ENCODE measurements around the gene TOR1AIP1.

The TOR1AIP1 gene

DNA sequence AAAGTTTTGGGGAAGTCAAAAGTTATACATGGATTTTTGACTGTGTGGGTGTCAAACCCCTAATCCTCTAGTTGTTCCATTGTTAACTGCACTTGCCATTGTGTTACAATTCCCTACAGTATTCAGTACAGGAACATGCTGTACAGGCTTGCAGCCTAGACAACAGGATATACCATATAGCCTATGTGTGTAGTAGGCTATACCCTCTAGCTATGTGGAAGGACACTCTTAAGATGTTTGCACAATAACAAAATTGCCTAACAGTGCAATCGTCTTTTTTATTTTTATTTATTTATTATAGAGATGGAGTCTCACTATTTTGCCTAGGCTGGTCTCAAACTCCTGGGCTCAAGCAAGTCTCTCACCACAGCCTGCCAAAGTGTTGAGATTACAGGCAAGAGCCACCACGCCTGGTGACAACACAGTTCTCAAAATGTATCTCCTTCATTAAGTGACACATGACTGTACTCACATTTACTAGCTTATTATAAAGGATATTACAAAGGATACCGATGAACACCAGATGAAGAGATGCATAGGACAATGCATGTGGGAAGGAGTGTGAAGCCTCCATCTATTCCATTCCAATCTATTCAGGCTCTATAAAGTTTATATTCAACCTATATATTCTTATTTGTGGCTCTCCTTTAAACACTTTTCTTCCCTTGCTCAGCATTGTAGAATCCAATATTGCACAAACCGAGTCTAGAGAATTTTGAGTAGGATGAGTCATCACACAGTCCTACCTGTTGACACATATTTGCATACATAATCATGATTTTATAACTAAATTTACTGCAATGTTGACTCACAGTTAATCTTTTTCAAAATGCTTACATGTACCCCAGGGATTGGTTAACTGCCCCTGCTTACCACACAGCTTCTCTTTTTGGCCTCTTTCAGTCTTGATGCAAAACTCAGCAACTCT lies 44.1 kb downstream of the TOR1AIP1 start:
- Histone ChIP-seq H3K79me2 (ENCODE audit: insufficient read depth, low read length) (no peaks in the 10 kb centered on the region), H3K4me2 (ENCODE audit: insufficient read depth, low read length) (no peak overlapping the region), H3K27ac (ENCODE audit: low read length) (no peak overlapping the region), H4K20me1 (ENCODE audit: insufficient read depth, low read length) (no peaks in the 10 kb centered on the region), H3K4me1 (ENCODE audit: insufficient read depth, low read length) (no peaks in the 10 kb centered on the region), H3K9ac (ENCODE audit: low read depth, low read length) (no peak overlapping the region), H3K36me3 (ENCODE audit: insufficient read depth, low read length) (peaks cover 5% of the 10 kb centered on the region; the same call in 1 of the 2 replicates), H3K27me3 (ENCODE audit: insufficient read depth, low read length, poor library complexity) (no peaks in the 10 kb centered on the region), H3K4me3 (ENCODE audit: low read depth in 1 of 2, low read length in 2 of 2) (no peak overlapping the region), H2AFZ (ENCODE audit: low read depth, low read length) (no peak overlapping the region), H3K9me3 (ENCODE audit: insufficient read depth, low read length, severe bottlenecking) (no peaks in the 10 kb centered on the region)
- DNase-seq (no peak), ATAC-seq (ENCODE audit: insufficient read depth, low read depth) (no peak)
- no peak for TF ChIP-seq EZH2 (IDR thresholded peaks at IDR 0.05; ENCODE audit: borderline replicate concordance, low read depth, low read length, severe bottlenecking)
- no peak for TF ChIP-seq CTCF (IDR thresholded peaks at IDR 0.05; ENCODE audit: borderline replicate concordance, extremely low read depth, low read length, poor library complexity, severe bottlenecking)

DNA sequence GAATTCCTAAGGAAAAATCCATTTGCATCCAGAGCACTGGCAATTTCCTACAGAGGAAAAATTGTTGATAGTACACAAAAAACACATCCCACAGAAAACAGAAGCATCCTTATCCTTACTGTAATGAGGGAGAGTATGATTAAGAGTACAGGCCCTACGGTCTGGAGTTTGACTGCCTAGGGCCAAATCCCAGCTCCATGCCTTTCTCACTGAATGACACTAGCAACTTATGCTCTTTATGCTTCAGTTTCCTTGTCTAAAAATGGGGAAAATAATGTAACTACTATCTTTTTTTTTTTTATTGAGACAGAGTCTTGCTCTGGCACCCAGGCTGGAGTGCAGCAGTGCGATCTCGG lies 44.7 kb downstream of the TOR1AIP1 start:
- Histone ChIP-seq H3K4me3 (ENCODE audit: low read depth in 1 of 2, low read length in 2 of 2) (no peak overlapping the region), H3K27ac (ENCODE audit: low read length) (no peak overlapping the region), H3K9me3 (ENCODE audit: insufficient read depth, low read length, severe bottlenecking) (no peaks in the 10 kb centered on the region), H3K27me3 (ENCODE audit: insufficient read depth, low read length, poor library complexity) (no peaks in the 10 kb centered on the region), H2AFZ (ENCODE audit: low read depth, low read length) (no peak overlapping the region), H3K79me2 (ENCODE audit: insufficient read depth, low read length) (no peaks in the 10 kb centered on the region), H4K20me1 (ENCODE audit: insufficient read depth, low read length) (no peaks in the 10 kb centered on the region), H3K9ac (ENCODE audit: low read depth, low read length) (no peak overlapping the region), H3K36me3 (ENCODE audit: insufficient read depth, low read length) (no peaks in the 10 kb centered on the region), H3K4me1 (ENCODE audit: insufficient read depth, low read length) (no peaks in the 10 kb centered on the region), H3K4me2 (ENCODE audit: insufficient read depth, low read length) (no peak overlapping the region)
- TF ChIP-seq EZH2 (IDR thresholded peaks at IDR 0.05; ENCODE audit: borderline replicate concordance, low read depth, low read length, severe bottlenecking) (no peak), CTCF (IDR thresholded peaks at IDR 0.05; ENCODE audit: borderline replicate concordance, extremely low read depth, low read length, poor library complexity, severe bottlenecking) (no peak)
- DNase-seq (no peak), ATAC-seq (ENCODE audit: insufficient read depth, low read depth) (no peak)

DNA sequence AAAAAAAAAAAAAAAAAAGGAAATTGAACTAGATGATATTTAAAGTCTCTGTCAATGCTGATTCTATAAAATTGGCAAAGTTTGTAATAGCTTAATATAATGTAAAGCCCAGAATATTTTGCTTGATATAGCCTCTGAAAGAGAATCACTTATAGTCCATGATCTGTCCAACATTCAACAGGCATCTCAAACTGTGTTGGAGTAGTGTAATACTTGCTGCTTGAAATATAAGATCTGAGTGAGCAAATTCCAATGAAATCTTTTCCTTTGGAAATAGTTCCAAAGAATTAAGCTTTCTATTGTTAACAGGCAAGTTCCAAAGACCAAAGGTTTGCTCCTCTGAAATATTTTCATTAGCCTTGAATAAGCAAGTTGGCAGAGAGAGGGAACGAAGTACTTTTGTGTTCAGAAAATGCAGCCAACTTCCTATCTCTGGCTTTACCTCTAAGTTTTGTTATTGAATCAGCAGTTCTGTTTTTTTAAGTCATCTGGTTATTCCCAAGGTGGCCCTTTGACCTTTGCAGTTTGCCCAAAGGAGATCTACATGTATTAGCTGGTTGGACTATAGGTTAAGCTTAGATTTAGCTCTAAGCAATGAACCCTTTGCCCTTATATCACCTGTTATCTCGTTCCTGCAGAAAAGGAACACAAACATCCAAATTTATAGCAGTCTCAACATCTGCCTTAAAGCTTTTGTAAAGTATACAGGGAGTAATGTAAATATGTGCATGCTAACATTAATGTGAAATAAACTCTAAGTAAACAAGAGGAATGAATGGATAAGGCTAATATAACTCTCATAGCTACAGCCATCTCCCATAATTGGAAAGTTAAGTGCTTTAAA lies 48.1 kb downstream of the TOR1AIP1 start:
- Histone ChIP-seq H3K9ac (ENCODE audit: low read depth, low read length) (no peak overlapping the region), H3K79me2 (ENCODE audit: insufficient read depth, low read length) (no peaks in the 10 kb centered on the region), H4K20me1 (ENCODE audit: insufficient read depth, low read length) (no peaks in the 10 kb centered on the region), H3K27me3 (ENCODE audit: insufficient read depth, low read length, poor library complexity) (no peaks in the 10 kb centered on the region), H3K27ac (ENCODE audit: low read length) (no peak overlapping the region), H3K9me3 (ENCODE audit: insufficient read depth, low read length, severe bottlenecking) (no peaks in the 10 kb centered on the region), H3K36me3 (ENCODE audit: insufficient read depth, low read length) (no peaks in the 10 kb centered on the region), H3K4me2 (ENCODE audit: insufficient read depth, low read length) (no peak overlapping the region), H3K4me1 (ENCODE audit: insufficient read depth, low read length) (no peaks in the 10 kb centered on the region), H2AFZ (ENCODE audit: low read depth, low read length) (no peak overlapping the region), H3K4me3 (ENCODE audit: low read depth in 1 of 2, low read length in 2 of 2) (no peak overlapping the region)
- no peak for ATAC-seq (ENCODE audit: insufficient read depth, low read depth)
- no peak for DNase-seq
- TF ChIP-seq EZH2 (IDR thresholded peaks at IDR 0.05; ENCODE audit: borderline replicate concordance, low read depth, low read length, severe bottlenecking) (no peak), CTCF (IDR thresholded peaks at IDR 0.05; ENCODE audit: borderline replicate concordance, extremely low read depth, low read length, poor library complexity, severe bottlenecking) (no peak)

Data from DND-41 (cell line).